GM19328 (cell line): Measurements from ENCODE around the gene CYP1B1.
"Not testable (repeated sequence)": the region's sequence is repeated elsewhere in the genome, so short reads cannot be mapped to it uniquely, and the experiment has no call there.

Experiments
- ATAC-seq: cut with Tn5 transposase; IDR thresholded peaks from one replicate; pipeline ENCODE4 v1.9.1; 2021; ENCODE audit warnings: mild to moderate bottlenecking, moderate library complexity; ENCODE audit not compliant: unreplicated experiment

Gene CYP1B1

DNA sequence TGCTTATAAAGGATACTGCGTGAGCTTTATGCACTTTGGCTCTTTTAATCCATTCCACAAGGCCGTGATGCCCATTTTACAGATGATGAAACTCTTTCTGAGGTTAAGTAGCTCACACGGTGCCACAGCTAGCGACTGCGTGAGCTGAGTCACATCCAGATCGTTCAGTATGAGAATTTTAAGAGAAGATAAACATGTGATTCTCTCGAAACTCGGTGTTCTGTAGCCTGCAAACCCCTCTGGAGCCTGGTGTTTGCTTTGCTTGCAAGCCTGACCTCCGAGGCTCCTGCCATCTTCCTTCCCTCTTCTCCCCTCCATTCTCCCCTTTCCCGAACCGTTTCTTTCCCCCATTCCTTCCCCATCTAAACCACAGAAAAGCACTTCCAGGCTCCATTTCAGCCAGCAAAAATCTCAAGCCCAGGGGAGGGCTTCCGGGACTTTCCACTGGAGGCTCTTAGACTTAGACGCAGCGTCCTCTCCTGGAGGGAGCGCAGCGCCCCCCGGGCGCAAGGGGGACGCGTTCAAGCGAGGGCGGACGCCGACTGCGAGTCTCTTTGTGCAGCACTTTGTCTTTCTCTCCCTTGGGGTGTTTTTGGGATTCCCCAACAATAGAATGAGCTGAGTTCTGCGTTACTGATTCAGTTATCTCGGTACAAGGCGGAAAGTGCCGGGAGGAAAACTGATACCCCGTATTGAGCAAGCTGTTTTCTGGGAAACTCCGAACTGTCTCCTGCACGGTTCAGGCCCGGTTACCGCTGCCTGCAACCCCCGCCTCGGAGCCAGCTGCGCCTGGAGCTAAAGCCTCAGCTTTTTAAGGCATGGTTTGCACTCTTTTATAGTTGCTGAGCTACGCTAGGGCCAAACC lies 38.0 kb downstream of the CYP1B1 start:
- ATAC-seq, result peak; percentile 68

DNA sequence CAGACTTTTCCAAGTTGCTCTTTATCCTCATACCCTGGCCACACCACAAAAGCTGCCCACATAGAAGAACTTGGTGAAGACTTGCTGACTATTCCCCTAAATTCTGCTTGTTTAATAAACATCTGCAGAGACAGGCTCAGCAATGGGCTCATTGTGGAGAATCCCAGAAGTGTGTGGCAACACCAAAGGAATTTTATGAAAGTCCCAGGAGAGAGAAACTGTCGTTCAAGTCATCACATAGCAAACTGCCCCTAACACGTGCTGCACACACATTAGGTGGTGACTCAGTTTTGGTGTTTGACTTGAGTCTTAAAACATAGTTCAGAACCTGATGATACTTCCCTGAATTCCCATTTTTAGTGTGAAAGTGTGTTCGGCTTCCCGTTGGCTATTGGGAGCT lies 38.6 kb downstream of the CYP1B1 start:
- no peak for ATAC-seq

DNA sequence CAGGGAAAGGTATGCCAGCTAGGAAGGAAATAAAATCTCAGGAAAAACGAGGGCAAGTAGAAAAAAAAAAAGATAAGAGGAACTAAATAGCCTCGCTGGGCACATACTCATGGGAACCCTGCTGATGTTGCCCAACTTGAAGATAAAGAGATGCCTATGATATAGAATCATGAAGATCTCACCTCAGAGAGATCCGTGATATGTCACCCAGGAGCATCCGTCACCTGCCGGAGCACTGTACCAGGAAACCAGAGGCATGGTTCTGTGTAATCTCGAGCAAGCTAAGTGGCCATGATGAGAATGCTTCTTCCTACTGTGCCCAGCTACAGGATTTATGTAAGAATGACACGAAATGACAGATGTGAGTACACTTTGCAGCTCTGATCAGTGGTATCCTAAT lies 40.0 kb downstream of the CYP1B1 start:
- ATAC-seq, result no peak

DNA sequence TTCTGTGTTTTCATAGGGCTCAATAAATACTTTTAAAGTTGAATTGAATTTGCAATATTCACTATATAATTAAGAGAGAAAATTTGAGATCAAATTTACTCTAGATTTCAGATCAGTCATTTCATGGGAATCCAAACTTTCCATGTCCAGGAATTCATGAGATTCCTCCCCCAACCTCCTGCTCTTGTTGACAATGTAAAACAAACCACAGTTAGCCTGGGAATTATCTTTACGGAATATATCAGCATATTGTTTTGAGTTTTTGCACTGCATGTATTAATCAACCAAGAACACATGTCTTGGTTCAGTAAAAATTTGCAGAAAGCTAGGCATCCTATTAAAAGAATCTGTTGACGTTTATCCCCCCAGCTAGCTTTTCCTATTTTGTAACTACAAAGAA lies 42.3 kb downstream of the CYP1B1 start:
- ATAC-seq, result no peak

DNA sequence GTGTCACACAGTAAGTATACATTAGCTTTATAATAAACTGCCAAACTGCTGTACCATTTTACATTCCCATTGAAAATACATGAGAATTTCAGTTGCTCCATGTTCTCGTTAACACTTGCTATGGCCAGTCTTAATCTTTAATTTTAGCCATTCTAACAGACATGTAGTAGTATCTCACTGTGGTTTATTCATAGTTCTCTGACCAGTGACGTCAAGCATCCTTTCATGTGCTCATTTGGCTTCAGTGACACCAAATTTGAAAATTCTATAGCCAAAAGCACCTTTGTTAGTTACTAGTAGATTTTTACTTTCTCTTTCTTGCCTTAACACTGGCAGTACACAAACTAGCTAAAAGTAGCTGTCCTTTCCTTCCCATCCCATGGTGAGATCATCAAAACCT lies 43.0 kb downstream of the CYP1B1 start:
- no peak for ATAC-seq

DNA sequence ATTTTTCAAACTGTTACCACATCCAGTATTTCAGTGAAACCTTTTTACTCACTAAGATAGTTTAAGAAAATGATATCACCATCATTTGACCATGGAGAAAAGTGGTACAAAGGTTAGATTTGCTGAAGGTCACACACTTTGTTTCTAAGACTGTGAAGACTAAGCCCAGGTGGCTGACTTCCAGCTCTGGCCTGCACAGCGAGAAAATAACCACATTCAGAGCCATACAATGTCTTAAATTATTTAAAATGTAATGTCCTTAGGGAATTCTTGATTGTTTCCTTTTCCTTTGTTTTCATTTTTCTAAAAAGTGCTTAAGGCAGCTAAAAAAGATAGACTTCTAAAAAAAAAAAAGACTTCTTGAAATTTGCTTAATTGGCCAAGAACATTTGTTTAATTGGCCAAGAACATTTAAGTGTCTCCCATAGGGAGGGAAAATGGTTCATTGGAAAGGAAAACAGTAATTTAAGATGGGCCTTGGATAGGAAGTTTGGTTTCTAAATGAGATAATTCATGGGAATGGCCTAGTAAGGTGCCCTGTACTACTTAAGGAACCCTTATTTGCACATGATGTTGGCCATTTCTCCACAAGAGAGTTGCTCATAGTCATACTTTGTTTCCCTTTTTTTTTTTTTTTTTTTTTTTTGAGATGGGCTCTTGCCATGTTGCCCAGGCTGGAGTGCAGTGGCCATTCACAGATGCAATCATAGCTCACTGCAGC lies 45.2 kb downstream of the CYP1B1 start:
- ATAC-seq, result no peak

DNA sequence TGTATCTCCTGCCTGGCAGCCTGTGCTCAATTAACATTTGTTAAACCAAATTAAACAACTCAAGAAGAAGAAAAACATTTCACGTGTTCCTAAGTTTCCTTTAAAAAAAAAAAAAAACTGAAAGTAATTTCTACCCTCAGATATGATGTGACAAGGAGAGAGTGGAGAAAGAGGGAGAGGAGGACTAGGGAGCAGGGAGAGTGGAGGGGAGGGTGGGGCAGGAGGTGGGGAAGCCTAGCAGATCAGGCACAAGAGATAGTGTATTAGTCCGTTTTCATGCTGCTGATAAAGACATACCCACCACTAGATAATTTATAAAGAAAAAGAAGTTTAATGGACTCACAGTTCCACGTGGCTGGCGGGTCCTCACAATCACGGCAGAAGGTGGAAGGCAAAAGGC lies 46.4 kb downstream of the CYP1B1 start:
- ATAC-seq, result no peak

DNA sequence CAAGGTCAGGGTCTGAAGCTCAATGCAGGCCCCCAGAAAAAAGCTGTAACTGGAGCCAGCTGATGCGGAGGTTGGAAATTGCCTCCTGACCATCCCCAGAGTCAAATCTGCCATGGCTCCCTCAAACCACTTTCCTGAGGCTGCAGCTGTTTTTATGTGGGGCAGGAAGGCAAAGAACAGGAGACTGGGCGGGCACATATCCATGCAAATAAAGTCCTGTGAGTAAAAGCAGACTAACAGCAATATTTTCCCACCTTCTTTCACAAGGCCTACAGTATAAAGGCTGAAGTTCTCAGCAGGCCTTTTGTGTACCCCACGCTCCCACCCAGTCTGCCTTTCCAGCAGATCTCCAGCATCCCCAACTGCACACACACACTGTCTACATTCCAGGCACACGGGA lies 47.1 kb downstream of the CYP1B1 start:
- ATAC-seq, result no peak

DNA sequence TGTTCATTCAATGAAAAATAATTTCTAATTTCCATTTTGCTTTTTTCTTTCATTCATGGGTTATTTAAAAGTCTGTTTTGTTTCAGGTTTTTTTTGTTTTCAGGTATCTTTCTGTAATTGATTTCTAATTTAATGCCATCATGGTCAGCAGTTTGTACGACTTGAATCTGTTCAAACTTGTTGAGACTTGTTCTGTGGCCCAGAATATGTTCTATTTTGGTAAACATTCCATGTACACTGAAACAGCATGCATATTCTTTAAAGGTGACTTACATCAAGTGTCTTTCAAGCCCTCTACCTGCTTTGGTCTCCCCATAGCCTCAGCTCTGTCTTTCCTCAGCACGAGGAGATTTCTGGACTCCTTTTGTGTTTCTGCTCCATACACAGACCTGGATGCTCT lies 49.1 kb downstream of the CYP1B1 start:
- no peak for ATAC-seq

DNA sequence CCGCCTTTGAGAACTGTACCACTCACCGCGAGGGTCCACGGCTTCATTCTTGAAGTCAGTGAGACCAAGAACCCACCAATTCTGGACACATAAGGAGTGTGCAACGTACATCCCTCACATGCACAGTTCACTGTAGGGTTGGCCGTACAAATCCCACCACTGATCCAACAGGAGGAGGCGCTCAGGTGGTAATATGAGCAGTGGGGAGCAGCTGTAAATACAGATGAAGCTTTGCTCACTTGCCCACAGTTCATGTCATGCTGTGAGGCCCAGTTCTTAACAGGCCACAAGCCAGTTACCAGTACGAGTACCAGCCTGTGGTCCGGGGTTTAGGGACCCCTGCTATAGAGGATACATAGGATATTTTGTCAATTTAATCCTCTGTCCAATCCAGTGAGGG lies 54.4 kb downstream of the CYP1B1 start:
- no peak for ATAC-seq

DNA sequence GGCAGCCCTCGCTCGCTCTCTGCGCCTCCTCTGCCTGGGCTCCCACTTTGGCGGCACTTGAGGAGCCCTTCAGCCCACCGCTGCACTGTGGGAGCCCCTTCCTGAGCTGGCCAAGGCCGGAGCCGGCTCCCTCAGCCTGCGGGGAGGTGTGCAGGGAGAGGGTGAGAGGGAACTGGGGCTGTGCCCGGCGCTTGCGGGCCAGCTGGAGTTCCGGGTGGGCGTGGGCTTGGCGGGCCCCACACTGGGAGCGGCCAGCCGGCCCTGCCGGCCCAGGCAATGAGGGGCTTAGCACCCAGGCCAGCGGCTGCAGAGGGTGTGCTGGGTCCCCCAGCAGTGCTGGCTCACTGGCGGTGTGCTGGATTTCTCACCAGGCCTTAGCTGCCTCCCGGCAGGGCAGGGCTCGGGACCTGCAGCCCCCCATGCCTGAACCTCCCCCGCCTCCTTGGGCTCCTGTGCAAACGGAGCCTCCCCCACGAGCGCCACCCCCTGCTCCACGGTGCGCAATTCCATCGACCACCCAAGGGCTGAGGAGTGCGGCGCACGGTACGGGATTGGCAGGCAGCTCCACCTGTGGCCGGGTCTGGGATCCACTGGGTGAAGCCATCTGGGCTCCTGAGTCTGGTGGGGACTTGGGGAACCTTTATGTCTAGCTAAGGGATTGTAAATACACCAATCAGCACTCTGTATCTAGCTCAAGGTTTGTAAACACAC lies 55.4 kb downstream of the CYP1B1 start:
- not testable (repeated sequence) for ATAC-seq

DNA sequence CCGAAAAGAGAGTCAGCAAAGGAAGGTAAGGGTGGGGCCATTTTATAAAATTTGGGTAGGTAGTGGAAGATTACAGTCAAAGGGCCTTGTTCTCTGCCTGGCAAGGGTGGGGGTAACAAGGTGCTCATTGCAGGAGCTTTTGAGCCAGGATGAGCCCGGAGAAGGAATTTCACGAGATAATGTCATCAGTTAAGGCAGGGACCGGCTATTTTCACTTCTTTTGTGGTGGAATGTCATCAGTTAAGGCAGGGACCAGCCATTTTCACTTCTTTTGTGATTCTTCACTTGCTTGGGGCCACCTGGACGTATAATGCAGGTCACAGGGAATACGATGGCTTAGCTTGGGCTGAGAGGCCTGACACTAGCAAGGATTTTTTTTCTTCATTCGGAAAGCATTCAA lies 58.1 kb downstream of the CYP1B1 start:
- no peak for ATAC-seq
